KMS-11 (cell line): ENCODE data around the gene ATP8A2.

Source experiments
- H2AFZ ChIP-seq: fragments of 200-600 bp; sonication (generic); 2 replicates; pipeline ENCODE4 v1.6.1; 2016; ENCODE audit warnings: antibody characterized with exemption, mixed run types, low read depth
- H3K27ac ChIP-seq: fragments of 200-600 bp; sonication (generic); 2 replicates; pipeline ENCODE4 v1.6.1; 2016; ENCODE audit warnings: mild to moderate bottlenecking, mixed run types
- H3K27me3 ChIP-seq: fragments of 200-600 bp; sonication (generic); 2 replicates; pipeline ENCODE4 v1.6.1; 2017; ENCODE audit warnings: mild to moderate bottlenecking, low read depth, mixed run types, moderate library complexity; ENCODE audit not compliant: insufficient read depth
- H3K36me3 ChIP-seq: fragments of 200-600 bp; sonication (generic); 2 replicates; pipeline ENCODE4 v1.6.1; 2017; ENCODE audit warnings: mild to moderate bottlenecking, mixed run types; ENCODE audit not compliant: insufficient read depth
- H3K4me1 ChIP-seq: fragments of 200-600 bp; sonication (generic); 2 replicates; pipeline ENCODE4 v1.6.1; 2016; ENCODE audit warnings: mild to moderate bottlenecking, low read depth, mixed run types; ENCODE audit not compliant: poor library complexity, severe bottlenecking
- H3K4me2 ChIP-seq: fragments of 200-600 bp; sonication (generic); 2 replicates; pipeline ENCODE4 v1.7.0; 2016; ENCODE audit warnings: mild to moderate bottlenecking, mixed run types
- H3K4me3 ChIP-seq: fragments of 200-600 bp; sonication (generic); IDR thresholded peaks from 2 replicates; pipeline ENCODE4 v1.6.1; 2017; ENCODE audit warnings: low read depth, low read length, mixed read lengths; ENCODE audit not compliant: insufficient read depth
- H3K79me2 ChIP-seq: fragments of 200-600 bp; sonication (generic); 2 replicates; pipeline ENCODE4 v1.6.1; 2016; ENCODE audit warnings: low read depth, mixed run types; ENCODE audit not compliant: insufficient read depth
- H3K9ac ChIP-seq: fragments of 200-600 bp; sonication (generic); 2 replicates; pipeline ENCODE4 v1.6.1; 2016; ENCODE audit warnings: mild to moderate bottlenecking, mixed run types
- H4K20me1 ChIP-seq: fragments of 200-600 bp; sonication (generic); 2 replicates; pipeline ENCODE4 v1.6.1; 2016; ENCODE audit warnings: mild to moderate bottlenecking, mixed run types; ENCODE audit not compliant: insufficient read depth
- TF ChIP-seq, protein P1 (sequence below): fragments of 200-600 bp; sonication (generic); conservative IDR thresholded peaks from 2 replicates; pipeline ENCODE4 v1.6.1; 2017; ENCODE audit warnings: low read depth, mild to moderate bottlenecking, antibody characterized with exemption, low read length, moderate library complexity, mixed read lengths

Gene ATP8A2

DNA sequence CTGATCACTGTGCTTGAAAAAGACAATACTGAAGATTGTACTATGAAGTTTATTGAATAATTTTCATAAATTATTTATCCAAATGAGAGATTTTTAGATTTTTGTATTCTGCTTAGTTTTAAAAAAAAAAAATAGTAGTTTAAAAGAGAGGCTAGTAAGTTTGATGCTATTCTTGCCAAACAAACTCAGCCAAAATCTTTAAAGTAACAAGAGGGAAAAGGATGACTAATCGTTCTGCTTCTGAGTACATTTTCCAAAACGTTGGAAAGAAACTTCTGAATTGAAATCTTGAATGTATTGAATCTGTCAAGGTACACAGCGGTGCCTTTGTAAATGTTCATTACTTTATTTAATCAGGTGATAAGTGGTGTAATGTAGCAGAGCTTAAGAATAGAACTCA lies 35.9 kb upstream of the ATP8A2 start:
- Histone ChIP-seq H3K4me2 (no peak overlapping the region), H3K79me2 (peaks cover 6% of the 10 kb centered on the region; the same call in 1 of the 2 replicates), H4K20me1 (no peaks in the 10 kb centered on the region), H3K4me3 (no peak overlapping the region), H3K27ac (no peak overlapping the region), H3K27me3 (no peaks in the 10 kb centered on the region), H3K4me1 (no peaks in the 10 kb centered on the region), H2AFZ (no peak overlapping the region), H3K36me3 (peaks cover 3% of the 10 kb centered on the region; the same call in 1 of the 2 replicates), H3K9ac (no peak overlapping the region)
- TF ChIP-seq, protein P1, sequence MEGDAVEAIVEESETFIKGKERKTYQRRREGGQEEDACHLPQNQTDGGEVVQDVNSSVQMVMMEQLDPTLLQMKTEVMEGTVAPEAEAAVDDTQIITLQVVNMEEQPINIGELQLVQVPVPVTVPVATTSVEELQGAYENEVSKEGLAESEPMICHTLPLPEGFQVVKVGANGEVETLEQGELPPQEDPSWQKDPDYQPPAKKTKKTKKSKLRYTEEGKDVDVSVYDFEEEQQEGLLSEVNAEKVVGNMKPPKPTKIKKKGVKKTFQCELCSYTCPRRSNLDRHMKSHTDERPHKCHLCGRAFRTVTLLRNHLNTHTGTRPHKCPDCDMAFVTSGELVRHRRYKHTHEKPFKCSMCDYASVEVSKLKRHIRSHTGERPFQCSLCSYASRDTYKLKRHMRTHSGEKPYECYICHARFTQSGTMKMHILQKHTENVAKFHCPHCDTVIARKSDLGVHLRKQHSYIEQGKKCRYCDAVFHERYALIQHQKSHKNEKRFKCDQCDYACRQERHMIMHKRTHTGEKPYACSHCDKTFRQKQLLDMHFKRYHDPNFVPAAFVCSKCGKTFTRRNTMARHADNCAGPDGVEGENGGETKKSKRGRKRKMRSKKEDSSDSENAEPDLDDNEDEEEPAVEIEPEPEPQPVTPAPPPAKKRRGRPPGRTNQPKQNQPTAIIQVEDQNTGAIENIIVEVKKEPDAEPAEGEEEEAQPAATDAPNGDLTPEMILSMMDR: no peak

DNA sequence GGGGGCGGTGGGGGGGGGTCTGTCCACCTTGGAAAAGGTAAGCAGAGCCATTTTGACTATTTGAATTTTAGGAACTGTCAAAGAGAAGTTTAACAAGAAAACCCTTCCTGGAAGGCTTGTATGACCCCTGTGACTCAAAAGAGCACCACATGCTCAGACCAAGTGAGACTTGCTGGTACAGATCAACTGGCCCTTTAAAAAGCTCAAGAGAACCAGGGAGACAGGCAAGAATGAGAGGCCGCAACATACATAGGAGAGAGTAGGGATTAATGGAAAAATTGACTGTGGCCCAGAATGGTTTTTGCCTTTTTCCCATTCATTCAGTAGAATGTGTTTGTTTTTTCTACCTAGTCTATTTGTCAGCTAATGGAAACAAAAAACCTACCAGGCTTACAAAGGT lies 26.2 kb upstream of the ATP8A2 start:
- no peaks in the 10 kb centered on the region for H4K20me1 ChIP-seq
- no peak overlapping the region for H3K27ac ChIP-seq
- TF ChIP-seq, protein P1: no peak

DNA sequence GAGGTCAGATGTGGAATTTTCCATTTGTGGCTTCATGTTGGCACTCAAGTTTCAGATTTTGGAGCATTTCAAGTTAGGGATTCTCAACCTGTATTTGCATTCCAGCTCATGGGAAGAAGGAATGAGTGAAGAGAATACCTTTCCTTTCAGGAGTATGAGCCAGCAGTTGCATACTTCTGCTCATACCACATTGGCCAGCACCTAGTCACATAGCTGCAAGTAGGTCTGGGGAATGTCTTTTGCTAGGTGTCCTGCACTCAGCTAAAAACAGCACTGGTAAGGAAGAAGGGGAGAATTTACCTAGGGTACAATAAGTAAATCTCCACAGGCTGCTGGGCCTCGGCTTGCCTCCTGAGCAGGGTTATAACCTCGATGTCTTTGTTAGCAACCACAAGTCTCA lies 24.6 kb upstream of the ATP8A2 start:
- H3K79me2 ChIP-seq: no peaks in the 10 kb centered on the region
- no peaks in the 10 kb centered on the region for H3K27me3 ChIP-seq
- no peaks in the 10 kb centered on the region for H3K36me3 ChIP-seq
- H3K4me2 ChIP-seq: no peak overlapping the region
- no peak overlapping the region for H3K27ac ChIP-seq
- TF ChIP-seq, protein P1: no peak
- H3K4me3 ChIP-seq: no peak overlapping the region
- H3K9ac ChIP-seq: no peak overlapping the region
- H3K4me1 ChIP-seq: no peaks in the 10 kb centered on the region
- H4K20me1 ChIP-seq: no peaks in the 10 kb centered on the region
- no peak overlapping the region for H2AFZ ChIP-seq

More for the DNA sequence above, 26.2 kb upstream of the ATP8A2 start:
- H3K79me2 ChIP-seq: no peaks in the 10 kb centered on the region
- H3K4me2 ChIP-seq: no peak overlapping the region
- no peaks in the 10 kb centered on the region for H3K4me1 ChIP-seq
- no peaks in the 10 kb centered on the region for H3K36me3 ChIP-seq
- H3K9ac ChIP-seq: no peak overlapping the region
- no peaks in the 10 kb centered on the region for H3K27me3 ChIP-seq
- no peak overlapping the region for H3K4me3 ChIP-seq
- no peak overlapping the region for H2AFZ ChIP-seq

DNA sequence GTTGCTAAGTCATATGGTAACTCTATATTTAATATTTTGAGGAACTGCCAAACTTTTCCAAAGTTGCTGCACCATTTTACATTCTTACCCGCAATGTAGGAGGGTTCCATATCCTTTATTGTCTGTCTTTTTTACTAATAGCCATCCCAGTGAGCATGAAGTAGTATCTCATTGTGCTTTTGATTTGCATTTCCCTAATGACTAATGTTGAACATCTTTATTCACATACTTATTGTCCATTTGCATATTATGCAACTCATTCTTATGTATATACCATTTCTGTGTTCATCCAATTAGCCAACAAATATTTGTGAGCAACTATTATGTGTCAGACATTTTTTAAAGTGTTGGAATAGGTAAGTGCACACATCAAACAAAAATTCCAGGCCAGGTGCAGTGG lies 20.4 kb upstream of the ATP8A2 start:
- H3K4me2 ChIP-seq: no peak overlapping the region
- H3K79me2 ChIP-seq: no peaks in the 10 kb centered on the region
- no peak overlapping the region for H3K27ac ChIP-seq
- no peaks in the 10 kb centered on the region for H3K27me3 ChIP-seq
- H3K4me1 ChIP-seq: no peaks in the 10 kb centered on the region
- H3K9ac ChIP-seq: no peak overlapping the region
- H3K4me3 ChIP-seq: no peak overlapping the region
- no peaks in the 10 kb centered on the region for H3K36me3 ChIP-seq
- TF ChIP-seq, protein P1: no peak
- H2AFZ ChIP-seq: no peak overlapping the region
- H4K20me1 ChIP-seq: no peaks in the 10 kb centered on the region
